Cardiac fibroblast (primary cell): ENCODE measurements around the gene PRDM2.

Experiments used
- DNase-seq, 2 donors: peaks; one replicate each; pipeline versions ENCODE4 v3.0.0 to v3.0.0-alpha.2; 2010; ENCODE audit warnings: low read depth in 2 of 2
- H3K4me3 ChIP-seq, 2 donors: replicated peaks in 1 of 2; 1 replicate in 1 of 2; 2 replicates in 1 of 2; pipeline ENCODE4 v1.5.1; 2011; ENCODE audit warnings: low read depth in 2 of 2, low read length in 2 of 2, mild to moderate bottlenecking in 2 of 2, moderate library complexity in 1 of 2
- CTCF ChIP-seq: IDR thresholded peaks from one replicate; pipeline ENCODE4 v1.5.1; 2011; ENCODE audit warnings: low read depth, mild to moderate bottlenecking, low read length, inconsistent platforms

The PRDM2 gene

GRCh38 chr1:13732971-13733667 is 33.1 kb downstream of the PRDM2 start:
- no peak for TF ChIP-seq CTCF
- no peak overlapping the region for H3K4me3 ChIP-seq
- no peak for DNase-seq

- H3K4me3 ChIP-seq, result no peak overlapping the region
- no peak for TF ChIP-seq CTCF
- DNase-seq, result peak in 1 of 2 donors; percentile 25
Measured at GRCh38 chr1:13733711-13734110, 33.7 kb downstream of the PRDM2 start.

- no peak overlapping the region for H3K4me3 ChIP-seq
- no peak for DNase-seq
- no peak for TF ChIP-seq CTCF
Measured at GRCh38 chr1:13735168-13735930, 35.4 kb downstream of the PRDM2 start.

- no peak overlapping the region for H3K4me3 ChIP-seq
- DNase-seq, result no peak
- TF ChIP-seq CTCF, result no peak
Measured at GRCh38 chr1:13737398-13737797, 37.4 kb downstream of the PRDM2 start.

- TF ChIP-seq CTCF, result no peak
- H3K4me3 ChIP-seq, result no peak overlapping the region
- no peak for DNase-seq
Measured at GRCh38 chr1:13746342-13746741, 46.4 kb downstream of the PRDM2 start.

GRCh38 chr1:13748610-13749505 is 48.9 kb downstream of the PRDM2 start:
- no peak for TF ChIP-seq CTCF
- DNase-seq, result peak; percentile 95 to 97
- peak overlapping the region; percentile 66 to 76 for H3K4me3 ChIP-seq
